Hepatocyte (in vitro differentiated cells): ENCODE measurements around the gene ITGA1. TPM values are rescaled to one million over a fixed set of nuclear protein-coding genes. Genes with fewer than 3 reads are reported as not detected.
A peak's percentile ranks its signal among the peaks of the same experiment; 100 is the strongest.

Experiments
- DNase-seq: peaks from one replicate; pipeline ENCODE4 v3.0.0-alpha.2; 2016; ENCODE audit warnings: low spot score
- H2AFZ ChIP-seq: fragments of 200-600 bp; sonication (generic); 2 replicates; pipeline ENCODE4 v1.6.0; 2016; ENCODE audit warnings: antibody characterized with exemption, mild to moderate bottlenecking
- H3K27ac ChIP-seq: fragments of 200-600 bp; sonication (generic); 2 replicates; pipeline ENCODE4 v1.5.1; 2016; ENCODE audit warnings: mild to moderate bottlenecking
- H3K27me3 ChIP-seq: fragments of 200-600 bp; sonication (generic); 2 replicates; pipeline ENCODE4 v1.6.1; 2016
- H3K36me3 ChIP-seq: fragments of 200-600 bp; sonication (generic); replicated peaks from 2 replicates; pipeline ENCODE4 v1.5.1; 2016; ENCODE audit warnings: low read depth; ENCODE audit not compliant: insufficient read depth
- H3K4me1 ChIP-seq: fragments of 200-600 bp; sonication (generic); 2 replicates; pipeline ENCODE4 v1.5.1; 2016; ENCODE audit warnings: mild to moderate bottlenecking, moderate library complexity; ENCODE audit not compliant: insufficient read depth
- H3K4me2 ChIP-seq: fragments of 200-600 bp; sonication (generic); 2 replicates; pipeline ENCODE4 v1.6.0; 2016
- H3K4me3 ChIP-seq: fragments of 200-600 bp; sonication (generic); 2 replicates; pipeline ENCODE4 v1.5.1; 2016; ENCODE audit warnings: mild to moderate bottlenecking
- H3K79me2 ChIP-seq: fragments of 200-600 bp; sonication (generic); 2 replicates; pipeline ENCODE4 v1.6.0; 2017; ENCODE audit warnings: mild to moderate bottlenecking
- H3K9me2 ChIP-seq: fragments of 200-600 bp; sonication (generic); replicated peaks from 2 replicates; pipeline ENCODE4 v1.6.0; 2017; ENCODE audit warnings: mild to moderate bottlenecking; ENCODE audit not compliant: insufficient read depth
- H3K9me3 ChIP-seq: fragments of 200-600 bp; sonication (generic); 2 replicates; pipeline ENCODE4 v1.5.1; 2016; ENCODE audit warnings: low read depth, mild to moderate bottlenecking
- H4K20me1 ChIP-seq: fragments of 200-600 bp; sonication (generic); 2 replicates; pipeline ENCODE4 v1.6.0; 2016; ENCODE audit warnings: mild to moderate bottlenecking; ENCODE audit not compliant: insufficient read depth, poor library complexity, severe bottlenecking
- CTCF ChIP-seq: fragments of 200-600 bp; sonication (generic); IDR thresholded peaks from 2 replicates; pipeline ENCODE4 v1.5.1; 2016; ENCODE audit warnings: antibody characterized with exemption, mild to moderate bottlenecking; ENCODE audit not compliant: poor library complexity
- EZH2 ChIP-seq: fragments of 200-600 bp; sonication (generic); IDR thresholded peaks from 2 replicates; pipeline ENCODE4 v1.6.1; 2016; ENCODE audit warnings: antibody characterized with exemption, mild to moderate bottlenecking, borderline replicate concordance
- EZH2phosphoT487 ChIP-seq: fragments of 200-600 bp; sonication (generic); IDR thresholded peaks from one replicate; pipeline ENCODE4 v1.6.1; 2018; ENCODE audit warnings: antibody characterized with exemption, mild to moderate bottlenecking, low read depth, moderate library complexity; ENCODE audit not compliant: unreplicated experiment, severe bottlenecking
- WGBS: methylation state at CpG from one replicate; pipeline ENCODE4 v1.1.6; 2016; ENCODE audit warnings: low lambda C conversion rate; ENCODE audit errors: missing lambda C conversion rate; 5-methylcytosine and 5-hydroxymethylcytosine counted together
- polyA plus RNA-seq: library from polyadenylated mRNA; unstranded; fragments of >200 nt; fragmentation: Nextera tagmentation; extraction: Ambion mirVana; gene quantifications from 2 replicates; pipeline ENCODE4 v1.2.1, GENCODE V29; 2016
- total RNA-seq: library from RNA; depleted of rRNA; stranded (reverse); fragments of >200 nt; gene quantifications from 2 replicates; pipeline ENCODE4 v1.2.3, GENCODE V29; 2014

The ITGA1 gene
- total and polyA plus RNA-seq, 2 experiments from 2014 or later: 15.0 to 40.3 TPM

GRCh38 chr5:52802272-52802973 is 14.7 kb downstream of the ITGA1 start:
- H3K4me3 ChIP-seq: peak overlapping the region; percentile 10

GRCh38 chr5:52802974-52803336 is 15.2 kb downstream of the ITGA1 start:
- no peak overlapping the region for H2AFZ ChIP-seq
- H3K36me3 ChIP-seq: no peaks in the 10 kb centered on the region
- H3K27ac ChIP-seq: no peak overlapping the region
- peaks cover 25% of the 10 kb centered on the region for H4K20me1 ChIP-seq
- peaks cover 11% of the 10 kb centered on the region for H3K4me1 ChIP-seq
- TF ChIP-seq EZH2 (no peak), CTCF (no peak), EZH2phosphoT487 (no peak)
- peak overlapping the region; percentile 82 for H3K4me2 ChIP-seq
- no peaks in the 10 kb centered on the region for H3K27me3 ChIP-seq
- H3K9me3 ChIP-seq: no peaks in the 10 kb centered on the region
- 84% methylated on average over 6 of the region's 6 CpGs for WGBS
- DNase-seq: no peak
- H3K9me2 ChIP-seq: no peaks in the 10 kb centered on the region
- H3K4me3 ChIP-seq: peak overlapping the region; percentile 10
- H3K79me2 ChIP-seq: peaks cover 71% of the 10 kb centered on the region

More at GRCh38 chr5:52802272-52802973, 14.7 kb downstream of the ITGA1 start:
- no peak for DNase-seq
- Histone ChIP-seq H3K9me3 (no peaks in the 10 kb centered on the region), H3K36me3 (no peaks in the 10 kb centered on the region), H2AFZ (no peak overlapping the region), H3K27me3 (no peaks in the 10 kb centered on the region), H3K9me2 (no peaks in the 10 kb centered on the region), H3K4me2 (peak overlapping the region; percentile 82), H3K27ac (peak overlapping the region; percentile 93), H4K20me1 (peaks cover 25% of the 10 kb centered on the region), H3K4me1 (peaks cover 11% of the 10 kb centered on the region), H3K79me2 (peaks cover 71% of the 10 kb centered on the region)
- no peak for TF ChIP-seq CTCF
- 76% methylated on average over 2 of the region's 2 CpGs for WGBS

GRCh38 chr5:52804387-52804791 is 16.7 kb downstream of the ITGA1 start:
- Histone ChIP-seq H3K4me1 (no peaks in the 10 kb centered on the region), H3K79me2 (peaks cover 71% of the 10 kb centered on the region), H3K27ac (no peak overlapping the region), H3K36me3 (no peaks in the 10 kb centered on the region), H3K9me3 (no peaks in the 10 kb centered on the region), H3K4me3 (no peak overlapping the region), H4K20me1 (peaks cover 25% of the 10 kb centered on the region), H3K4me2 (peak overlapping the region; percentile 22), H3K9me2 (no peaks in the 10 kb centered on the region), H3K27me3 (no peaks in the 10 kb centered on the region), H2AFZ (no peak overlapping the region)
- TF ChIP-seq EZH2: no peak
- no peak for TF ChIP-seq CTCF
- no peak for TF ChIP-seq EZH2phosphoT487
- DNase-seq: no peak
- 60% methylated on average over 2 of the region's 2 CpGs for WGBS
